ENCODE results near the gene OSBPL3. TPM values are rescaled to one million over a fixed set of nuclear protein-coding genes. Genes with fewer than 3 reads are reported as not detected.

Gene OSBPL3
- polyA plus RNA-seq, 1 donor from 2014 or later = 0.26 TPM

- Histone ChIP-seq H3K79me2 (replicated peaks; ENCODE audit: insufficient read depth, low read length) (no peaks in the 10 kb centered on the region), H3K4me3 (ENCODE audit: low read length) (no peak overlapping the region), H4K20me1 (ENCODE audit: insufficient read depth) (no peaks in the 10 kb centered on the region), H2AFZ (ENCODE audit: low read depth, low read length) (no peak overlapping the region), H3K4me2 (ENCODE audit: low read length) (no peak overlapping the region), H3K9me2 (ENCODE audit: insufficient read depth, low read length) (no peaks in the 10 kb centered on the region), H3K36me3 (ENCODE audit: insufficient read depth, low read length) (no peaks in the 10 kb centered on the region), H3K27ac (ENCODE audit: low read length) (no peak overlapping the region), H3F3A (ENCODE audit: insufficient read depth, low read length, poor library complexity, severe bottlenecking) (no peaks in the 10 kb centered on the region), H3K9ac (ENCODE audit: low read length) (no peak overlapping the region), H3K27me3 (ENCODE audit: insufficient read depth, low read depth, low read length) (no peaks in the 10 kb centered on the region), H3K9me3 (ENCODE audit: low read length) (no peaks in the 10 kb centered on the region)
- TF ChIP-seq EZH2 (IDR thresholded peaks at IDR 0.05; ENCODE audit: borderline replicate concordance, insufficient read depth, low read length, poor library complexity, severe bottlenecking) (no peak), REST (IDR thresholded peaks at IDR 0.05; ENCODE audit: borderline replicate concordance) (no peak), CTCF (IDR thresholded peaks at IDR 0.05; ENCODE audit: poor library complexity, severe bottlenecking) (no peak), EP300 (conservative IDR thresholded peaks at IDR 0.05; ENCODE audit: poor library complexity, severe bottlenecking) (no peak), RAD21 (conservative IDR thresholded peaks at IDR 0.05) (no peak), TAF1 (IDR thresholded peaks at IDR 0.05; ENCODE audit: low read depth) (no peak), POLR2AphosphoS5 (IDR thresholded peaks at IDR 0.05) (no peak), MXI1 (conservative IDR thresholded peaks at IDR 0.05; ENCODE audit: poor library complexity, severe bottlenecking) (no peak), SMC3 (conservative IDR thresholded peaks at IDR 0.05; ENCODE audit: poor library complexity) (no peak)
Observed at GRCh38 chr7:24903559-24903958, 76.4 kb downstream of the OSBPL3 start.

GRCh38 chr7:24902931-24903330, 77.0 kb downstream of the OSBPL3 start:
- no peaks in the 10 kb centered on the region for H3K79me2 ChIP-seq (replicated peaks; ENCODE audit: insufficient read depth, low read length)
- H3K9ac ChIP-seq (ENCODE audit: low read length) = no peak overlapping the region
- no peak overlapping the region for H3K4me3 ChIP-seq (ENCODE audit: low read length)
- no peaks in the 10 kb centered on the region for H3K9me2 ChIP-seq (ENCODE audit: insufficient read depth, low read length)
- H2AFZ ChIP-seq (ENCODE audit: low read depth, low read length) = no peak overlapping the region
- H3K9me3 ChIP-seq (ENCODE audit: low read length) = no peaks in the 10 kb centered on the region
- no peak overlapping the region for H3K27ac ChIP-seq (ENCODE audit: low read length)
- H3K27me3 ChIP-seq (ENCODE audit: insufficient read depth, low read depth, low read length) = no peaks in the 10 kb centered on the region
- H3K36me3 ChIP-seq (ENCODE audit: insufficient read depth, low read length) = no peaks in the 10 kb centered on the region
- no peak for TF ChIP-seq CTCF (IDR thresholded peaks at IDR 0.05; ENCODE audit: poor library complexity, severe bottlenecking)
- no peak overlapping the region for H3K4me2 ChIP-seq (ENCODE audit: low read length)
- H4K20me1 ChIP-seq (ENCODE audit: insufficient read depth) = no peaks in the 10 kb centered on the region
- H3F3A ChIP-seq (ENCODE audit: insufficient read depth, low read length, poor library complexity, severe bottlenecking) = no peaks in the 10 kb centered on the region

Measured in neural cell (in vitro differentiated cells).